IPS-15b (cell line): ENCODE data around the gene PRF1.

Experiments used
- H3K27me3 ChIP-seq: one replicate; pipeline ENCODE4 v1.6.1; 2013; ENCODE audit warnings: low read length; ENCODE audit not compliant: control insufficient read depth, insufficient read depth
- H3K36me3 ChIP-seq: one replicate; pipeline ENCODE4 v1.6.1; 2013; ENCODE audit warnings: low read length; ENCODE audit not compliant: control insufficient read depth, insufficient read depth
- H3K4me1 ChIP-seq: one replicate; pipeline ENCODE4 v1.6.1; 2013; ENCODE audit warnings: mild to moderate bottlenecking, low read length; ENCODE audit not compliant: control insufficient read depth, insufficient read depth
- H3K4me3 ChIP-seq: one replicate; pipeline ENCODE4 v1.5.1; 2013; ENCODE audit warnings: low read depth, low read length
- H3K9ac ChIP-seq: one replicate; pipeline ENCODE4 v1.6.1; 2013; ENCODE audit warnings: low read depth, mild to moderate bottlenecking, low read length
- H3K9me3 ChIP-seq: one replicate; pipeline ENCODE4 v1.6.1; 2013; ENCODE audit warnings: mild to moderate bottlenecking, low read length; ENCODE audit not compliant: control insufficient read depth, insufficient read depth

Gene PRF1

GRCh38 chr10:70559861-70560260, 42.7 kb downstream of the PRF1 start:
- Histone ChIP-seq H3K9me3 (no peaks in the 10 kb centered on the region), H3K27me3 (no peaks in the 10 kb centered on the region), H3K4me3 (no peak overlapping the region), H3K9ac (no peak overlapping the region), H3K4me1 (peaks cover 5% of the 10 kb centered on the region), H3K36me3 (peaks cover 14% of the 10 kb centered on the region)

DNA sequence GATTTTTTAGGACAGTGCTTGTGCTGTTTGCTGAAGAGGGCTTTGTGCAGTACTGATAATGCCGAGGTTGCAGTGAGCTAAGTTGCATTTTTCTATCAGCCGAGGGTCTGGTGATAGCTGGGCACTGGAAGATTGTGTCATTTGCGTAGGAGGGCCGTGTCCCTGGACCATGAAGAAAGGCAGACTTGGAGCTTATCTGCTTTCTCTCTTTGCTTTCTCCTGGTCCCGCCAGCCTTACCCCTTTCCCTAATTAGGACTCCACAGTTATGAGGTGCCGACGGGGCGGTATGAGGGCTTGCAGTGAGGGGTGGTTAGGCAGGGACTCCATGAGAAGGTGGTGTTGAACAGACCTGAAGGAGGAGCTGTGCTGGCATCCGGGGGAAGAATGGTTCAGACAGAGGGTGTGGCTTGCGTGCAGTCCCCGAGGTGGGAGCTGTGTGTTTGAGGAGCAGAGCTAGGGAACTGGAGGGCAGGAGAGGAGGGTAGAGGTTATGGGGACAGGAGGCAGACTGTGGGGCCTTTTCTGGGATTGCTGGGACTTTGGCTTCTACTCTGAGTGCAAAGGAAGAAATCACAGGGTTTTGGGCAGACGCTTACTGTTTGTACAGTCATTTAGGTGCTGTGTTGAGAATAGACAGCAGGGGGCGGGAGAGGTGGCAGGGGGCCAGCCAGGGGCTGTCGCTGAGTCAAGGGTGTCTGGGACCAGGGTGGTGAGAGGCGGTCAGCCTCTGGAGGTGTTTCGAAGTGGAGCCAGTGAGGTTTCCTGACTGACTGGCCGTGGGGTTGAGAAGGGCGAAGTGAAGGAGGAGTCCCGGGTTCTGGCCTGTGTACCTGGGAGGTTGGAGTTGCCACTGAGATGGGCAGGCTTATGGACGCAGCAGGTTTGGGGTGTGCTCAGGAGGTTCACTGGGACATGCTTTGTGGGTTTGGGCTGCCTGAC, 43.4 kb downstream of the PRF1 start:
- peaks cover 11% of the 10 kb centered on the region for H3K36me3 ChIP-seq
- H3K9me3 ChIP-seq = no peaks in the 10 kb centered on the region
- H3K27me3 ChIP-seq = no peaks in the 10 kb centered on the region
- no peak overlapping the region for H3K9ac ChIP-seq
- H3K4me1 ChIP-seq = peaks cover 5% of the 10 kb centered on the region
- H3K4me3 ChIP-seq = no peak overlapping the region

GRCh38 chr10:70558295-70558694, 44.2 kb downstream of the PRF1 start:
- peaks cover 15% of the 10 kb centered on the region for H3K36me3 ChIP-seq
- no peaks in the 10 kb centered on the region for H3K9me3 ChIP-seq
- H3K4me3 ChIP-seq = no peak overlapping the region
- H3K9ac ChIP-seq = no peak overlapping the region
- no peaks in the 10 kb centered on the region for H3K27me3 ChIP-seq
- peaks cover 5% of the 10 kb centered on the region for H3K4me1 ChIP-seq

DNA sequence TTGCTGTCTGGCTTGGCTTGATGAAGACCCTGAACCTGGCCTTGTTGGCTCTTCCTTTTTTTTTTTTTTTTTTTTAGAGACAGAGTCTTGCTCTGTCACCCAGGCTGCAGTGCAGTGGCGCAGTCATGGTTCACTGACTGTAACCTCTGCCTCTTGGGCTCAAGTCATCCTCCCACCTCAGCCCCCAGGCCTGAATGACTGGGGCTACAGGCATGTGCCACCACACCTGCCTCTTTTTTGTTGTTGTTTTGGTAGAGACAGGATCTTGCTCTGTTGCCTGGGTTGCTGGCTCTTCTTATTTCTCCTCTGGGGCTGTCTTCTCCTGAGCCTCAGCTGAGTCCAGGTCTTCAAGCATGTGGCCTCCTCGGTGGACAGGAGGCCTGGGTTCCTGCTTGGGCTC, 44.7 kb downstream of the PRF1 start:
- H3K27me3 ChIP-seq = no peaks in the 10 kb centered on the region
- no peak overlapping the region for H3K4me3 ChIP-seq
- H3K36me3 ChIP-seq = peaks cover 15% of the 10 kb centered on the region
- no peaks in the 10 kb centered on the region for H3K9me3 ChIP-seq
- no peak overlapping the region for H3K9ac ChIP-seq
- H3K4me1 ChIP-seq = peaks cover 5% of the 10 kb centered on the region

DNA sequence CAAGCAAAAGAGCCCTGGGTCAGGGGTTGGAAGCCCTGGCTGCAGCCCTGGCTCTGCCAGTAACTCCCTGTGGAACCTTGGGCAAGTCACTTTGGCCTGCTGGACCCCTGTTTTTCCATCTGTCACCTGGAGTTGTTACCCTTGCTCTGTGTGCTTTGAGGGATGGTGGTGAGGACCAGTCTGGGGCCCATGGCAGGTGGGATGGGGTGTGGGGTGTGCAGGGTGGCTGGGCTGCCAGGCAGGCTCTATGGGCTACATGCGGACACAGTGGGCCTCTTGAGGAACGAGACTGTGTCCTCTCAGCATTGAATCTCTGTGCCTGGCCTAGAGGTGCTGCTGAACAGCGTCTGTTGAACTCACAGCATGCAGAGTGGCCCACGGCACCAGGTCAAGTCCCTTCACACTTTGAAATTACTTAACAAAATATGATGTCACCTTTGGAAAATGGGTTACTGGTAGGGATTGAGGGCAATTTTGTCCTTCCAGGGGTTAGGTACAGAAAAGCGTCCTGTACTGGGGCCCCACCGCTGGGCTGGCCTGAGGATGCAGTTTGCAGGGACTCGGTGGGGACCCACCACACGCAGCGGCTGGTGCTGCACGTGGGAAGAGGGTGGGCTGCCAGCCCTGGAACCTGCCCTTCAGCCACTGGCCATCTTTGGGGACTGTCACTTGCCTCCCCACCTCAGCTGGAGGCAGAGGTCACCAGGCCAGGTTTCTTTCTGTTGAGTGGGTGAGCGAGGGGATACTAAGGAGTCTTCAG, 45.3 kb downstream of the PRF1 start:
- Histone ChIP-seq H3K36me3 (peaks cover 15% of the 10 kb centered on the region), H3K9me3 (no peaks in the 10 kb centered on the region), H3K4me3 (no peak overlapping the region), H3K9ac (no peak overlapping the region), H3K4me1 (peaks cover 5% of the 10 kb centered on the region), H3K27me3 (no peaks in the 10 kb centered on the region)

DNA sequence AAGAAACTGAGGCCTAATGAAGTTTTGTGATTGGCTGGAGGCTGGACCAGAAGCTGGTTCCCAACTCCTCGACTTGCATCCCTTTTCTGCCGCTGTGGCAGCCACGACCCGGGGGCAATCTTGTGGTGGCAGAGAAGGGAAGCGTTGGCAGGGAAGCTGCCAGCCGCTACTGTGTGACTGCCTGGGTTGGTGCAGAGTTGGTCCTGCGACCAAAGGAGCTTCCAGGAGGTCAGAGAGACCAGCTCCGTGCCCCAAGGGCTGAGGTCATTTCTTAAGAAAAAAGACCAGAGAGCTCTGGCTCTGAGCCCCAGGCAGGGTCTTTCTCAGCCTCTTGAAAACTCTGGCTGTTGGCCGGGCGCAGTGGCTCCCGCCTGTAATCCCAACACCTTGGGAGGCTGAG, 47.2 kb downstream of the PRF1 start:
- H3K4me1 ChIP-seq = peaks cover 5% of the 10 kb centered on the region
- H3K9ac ChIP-seq = no peak overlapping the region
- H3K9me3 ChIP-seq = no peaks in the 10 kb centered on the region
- no peak overlapping the region for H3K4me3 ChIP-seq
- peaks cover 26% of the 10 kb centered on the region for H3K36me3 ChIP-seq
- H3K27me3 ChIP-seq = no peaks in the 10 kb centered on the region

DNA sequence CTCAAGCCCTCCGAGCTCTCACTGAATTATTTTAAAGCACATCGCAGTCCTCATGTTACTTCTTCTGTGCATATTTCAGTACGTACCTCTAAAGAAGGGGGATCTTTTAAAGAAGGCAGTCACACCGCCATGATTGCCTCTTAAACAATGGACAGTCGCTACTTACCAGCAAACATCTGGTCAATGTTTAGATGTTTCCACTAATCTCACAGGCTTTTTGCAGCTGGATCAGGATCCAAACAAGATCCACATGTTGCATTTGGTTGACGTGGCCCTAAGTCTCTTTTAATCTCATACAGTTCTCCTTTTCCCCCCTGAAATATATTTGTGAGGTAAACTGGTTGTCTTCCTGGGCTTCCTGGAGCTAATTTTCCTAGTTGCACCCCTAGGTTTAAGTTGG, 50.0 kb downstream of the PRF1 start:
- Histone ChIP-seq H3K9ac (no peak overlapping the region), H3K4me1 (no peaks in the 10 kb centered on the region), H3K27me3 (no peaks in the 10 kb centered on the region), H3K9me3 (no peaks in the 10 kb centered on the region), H3K4me3 (no peak overlapping the region), H3K36me3 (peaks cover 26% of the 10 kb centered on the region)

GRCh38 chr10:70551971-70552422, 50.5 kb downstream of the PRF1 start:
- peaks cover 22% of the 10 kb centered on the region for H3K36me3 ChIP-seq
- no peak overlapping the region for H3K4me3 ChIP-seq
- H3K9ac ChIP-seq = no peak overlapping the region
- no peaks in the 10 kb centered on the region for H3K27me3 ChIP-seq
- H3K9me3 ChIP-seq = no peaks in the 10 kb centered on the region
- no peaks in the 10 kb centered on the region for H3K4me1 ChIP-seq

GRCh38 chr10:70551466-70551865, 51.1 kb downstream of the PRF1 start:
- Histone ChIP-seq H3K27me3 (no peaks in the 10 kb centered on the region), H3K4me1 (no peaks in the 10 kb centered on the region), H3K9ac (no peak overlapping the region), H3K9me3 (no peaks in the 10 kb centered on the region), H3K36me3 (peaks cover 21% of the 10 kb centered on the region), H3K4me3 (no peak overlapping the region)

GRCh38 chr10:70550459-70550858, 52.1 kb downstream of the PRF1 start:
- H3K4me3 ChIP-seq = no peak overlapping the region
- peaks cover 17% of the 10 kb centered on the region for H3K36me3 ChIP-seq
- no peaks in the 10 kb centered on the region for H3K27me3 ChIP-seq
- no peak overlapping the region for H3K9ac ChIP-seq
- no peaks in the 10 kb centered on the region for H3K4me1 ChIP-seq
- H3K9me3 ChIP-seq = no peaks in the 10 kb centered on the region

DNA sequence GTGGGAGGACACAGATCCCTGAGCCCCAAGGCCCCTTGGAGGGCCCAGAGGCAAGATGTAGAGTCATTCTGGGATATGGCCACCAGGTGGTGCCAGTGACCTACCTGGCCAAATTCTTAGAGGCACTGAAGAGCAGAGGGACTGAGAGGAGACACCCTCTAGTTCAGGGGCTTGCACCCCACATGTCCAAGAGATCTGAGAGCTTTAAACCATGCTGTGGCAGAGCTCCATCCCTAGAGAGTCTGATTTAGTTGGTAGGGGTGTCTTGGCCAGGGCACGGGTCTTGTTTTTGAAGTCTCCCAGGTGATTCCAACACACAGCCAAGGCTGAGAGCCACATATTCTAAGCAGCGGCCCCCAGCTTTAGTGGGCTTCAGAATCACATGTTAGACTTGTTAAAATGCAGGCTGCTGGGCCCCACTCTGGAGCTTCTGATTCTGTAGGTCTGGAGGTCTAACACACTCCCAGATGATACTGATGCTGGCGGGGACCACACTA, 52.5 kb downstream of the PRF1 start:
- no peaks in the 10 kb centered on the region for H3K4me1 ChIP-seq
- H3K9ac ChIP-seq = no peak overlapping the region
- no peaks in the 10 kb centered on the region for H3K9me3 ChIP-seq
- no peaks in the 10 kb centered on the region for H3K27me3 ChIP-seq
- peaks cover 17% of the 10 kb centered on the region for H3K36me3 ChIP-seq
- H3K4me3 ChIP-seq = no peak overlapping the region
